HuH-7.5 (cell line): Measurements from ENCODE around the gene CERS6.
"Not testable (repeated sequence)": the region's sequence is repeated elsewhere in the genome, so short reads cannot be mapped to it uniquely, and the experiment has no call there.

Experiments
- DNase-seq: peaks from one replicate; pipeline ENCODE4 v3.0.0; 2011; ENCODE audit warnings: low spot score

CERS6 gene

GRCh38 chr2:168502852-168503251, 46.8 kb downstream of the CERS6 start:
- DNase-seq, result not testable (repeated sequence)

GRCh38 chr2:168503901-168504300, 47.8 kb downstream of the CERS6 start:
- no peak for DNase-seq

- no peak for DNase-seq
Measured at GRCh38 chr2:168504323-168504722, 48.3 kb downstream of the CERS6 start.

- DNase-seq, result no peak
Measured at GRCh38 chr2:168510125-168510756, 54.2 kb downstream of the CERS6 start.

- no peak for DNase-seq
Measured at GRCh38 chr2:168514692-168515091, 58.6 kb downstream of the CERS6 start.

- no peak for DNase-seq
Measured at GRCh38 chr2:168515502-168515901, 59.4 kb downstream of the CERS6 start.

- DNase-seq, result no peak
Measured at GRCh38 chr2:168517816-168518215, 61.7 kb downstream of the CERS6 start.

GRCh38 chr2:168518555-168519066, 62.5 kb downstream of the CERS6 start:
- no peak for DNase-seq

GRCh38 chr2:168519534-168520308, 63.6 kb downstream of the CERS6 start:
- no peak for DNase-seq

- no peak for DNase-seq
Measured at GRCh38 chr2:168521053-168521741, 65.1 kb downstream of the CERS6 start.

- DNase-seq, result no peak
Measured at GRCh38 chr2:168522446-168522845, 66.4 kb downstream of the CERS6 start.

GRCh38 chr2:168524005-168524404, 67.9 kb downstream of the CERS6 start:
- DNase-seq, result no peak

- no peak for DNase-seq
Measured at GRCh38 chr2:168525020-168525419, 68.9 kb downstream of the CERS6 start.

- no peak for DNase-seq
Measured at GRCh38 chr2:168525716-168526446, 69.8 kb downstream of the CERS6 start.

- no peak for DNase-seq
Measured at GRCh38 chr2:168526641-168527040, 70.6 kb downstream of the CERS6 start.

- no peak for DNase-seq
Measured at GRCh38 chr2:168528016-168528415, 71.9 kb downstream of the CERS6 start.

- DNase-seq, result no peak
Measured at GRCh38 chr2:168528469-168528868, 72.4 kb downstream of the CERS6 start.

GRCh38 chr2:168529054-168529833, 73.2 kb downstream of the CERS6 start:
- DNase-seq, result no peak

GRCh38 chr2:168529900-168530561, 74.0 kb downstream of the CERS6 start:
- no peak for DNase-seq

- no peak for DNase-seq
Measured at GRCh38 chr2:168530982-168531622, 75.0 kb downstream of the CERS6 start.
